ENCODE results near the gene ZNF200. TPM values are rescaled to one million over a fixed set of nuclear protein-coding genes. Genes with fewer than 3 reads are reported as not detected.
"Not testable (repeated sequence)": the region's sequence is repeated elsewhere in the genome, so short reads cannot be mapped to it uniquely, and the experiment has no call there.

ZNF200 gene
- polyA plus RNA-seq, 1 of the 3 experiments (the other 2 are of a cell fraction), result 2.8 TPM

GRCh38 chr16:3207086-3207953 is 27.6 kb downstream of the ZNF200 start:
- peak overlapping the region in 1 of 2 experiments; percentile 23; a peak in 1 of 4 replicates for H3K4me3 ChIP-seq (ENCODE audit: low read depth in 2 of 2, low read length in 1 of 2)
- no peaks in the 10 kb centered on the region for H3K36me3 ChIP-seq (replicated peaks in 1 of 2; ENCODE audit: control insufficient read depth in 1 of 2, insufficient read depth in 2 of 2, low read length in 1 of 2)
- no peaks in the 10 kb centered on the region for H3K27me3 ChIP-seq (ENCODE audit: insufficient read depth)
- DNase-seq, result no peak
- H2AFZ ChIP-seq (ENCODE audit: low read depth), result no peak overlapping the region
- no peak overlapping the region for H3K27ac ChIP-seq (ENCODE audit: low read depth in 2 of 2, low read length in 1 of 2)
- no peak overlapping the region for H3K4me2 ChIP-seq
- H3K4me1 ChIP-seq (ENCODE audit: control insufficient read depth in 1 of 2, insufficient read depth in 2 of 2, low read depth in 1 of 2, low read length in 1 of 2), result no peaks in the 10 kb centered on the region
- H3K9ac ChIP-seq, result no peak overlapping the region
- no peaks in the 10 kb centered on the region for H3K9me2 ChIP-seq
- no peaks in the 10 kb centered on the region for H3K79me2 ChIP-seq (ENCODE audit: insufficient read depth)
- H3K9me3 ChIP-seq, result 0 out of 2 replicates have a peak, but pooled peaks cover 7% of the 10 kb centered on the region
- 32% methylated on average over 19 of the region's 19 CpGs for WGBS (ENCODE audit: low lambda C conversion rate)
- TF ChIP-seq PBX3 (IDR thresholded peaks at IDR 0.05) (no peak), MXI1 (IDR thresholded peaks at IDR 0.05; ENCODE audit: low read depth, low read length) (no peak), NFIC (IDR thresholded peaks at IDR 0.05; ENCODE audit: borderline replicate concordance) (no peak), FOXJ3 (CRISPR knock-in tag; IDR thresholded peaks at IDR 0.05) (no peak), CTCF (IDR thresholded peaks at IDR 0.05) (no peak)
- H3F3A ChIP-seq (replicated peaks; ENCODE audit: insufficient read depth), result no peaks in the 10 kb centered on the region
- ChIA-PET CTCF (no interaction called here), POLR2A (interaction anchor here (0.6 kb wide), 1 partner anchor 29 kb away, joined by 3 read pairs; no protein-coding TSS in a partner anchor)
- H4K20me1 ChIP-seq (ENCODE audit: insufficient read depth), result no peaks in the 10 kb centered on the region

GRCh38 chr16:3205939-3206338 is 29.0 kb downstream of the ZNF200 start:
- DNase-seq; H3K79me2 ChIP-seq (ENCODE audit: insufficient read depth); H4K20me1 ChIP-seq (ENCODE audit: insufficient read depth); H3K4me2 ChIP-seq; H3K36me3 ChIP-seq (replicated peaks in 1 of 2; ENCODE audit: control insufficient read depth in 1 of 2, insufficient read depth in 2 of 2, low read length in 1 of 2); H2AFZ ChIP-seq (ENCODE audit: low read depth); POLR2A ChIA-PET; H3K4me1 ChIP-seq (ENCODE audit: control insufficient read depth in 1 of 2, insufficient read depth in 2 of 2, low read depth in 1 of 2, low read length in 1 of 2); H3K9me2 ChIP-seq; H3K4me3 ChIP-seq (ENCODE audit: low read depth in 2 of 2, low read length in 1 of 2); CTCF ChIA-PET; H3K27me3 ChIP-seq (ENCODE audit: insufficient read depth); H3K9me3 ChIP-seq; H3F3A ChIP-seq (replicated peaks; ENCODE audit: insufficient read depth); H3K9ac ChIP-seq; H3K27ac ChIP-seq (ENCODE audit: low read depth in 2 of 2, low read length in 1 of 2): not testable (repeated sequence)
- 12% methylated on average over 3 of the region's 3 CpGs for WGBS (ENCODE audit: low lambda C conversion rate)

- Histone ChIP-seq H3K36me3 (replicated peaks in 1 of 2; ENCODE audit: control insufficient read depth in 1 of 2, insufficient read depth in 2 of 2, low read length in 1 of 2) (no peaks in the 10 kb centered on the region), H4K20me1 (ENCODE audit: insufficient read depth) (no peaks in the 10 kb centered on the region), H3K4me2 (no peak overlapping the region), H3K27me3 (ENCODE audit: insufficient read depth) (peaks cover 11% of the 10 kb centered on the region; the same call in 1 of the 2 replicates), H3K27ac (ENCODE audit: low read depth in 2 of 2, low read length in 1 of 2) (no peak overlapping the region), H3K9me3 (0 out of 2 replicates have a peak, but pooled peaks cover 7% of the 10 kb centered on the region), H3K4me3 (ENCODE audit: low read depth in 2 of 2, low read length in 1 of 2) (no peak overlapping the region), H3K4me1 (ENCODE audit: control insufficient read depth in 1 of 2, insufficient read depth in 2 of 2, low read depth in 1 of 2, low read length in 1 of 2) (no peaks in the 10 kb centered on the region), H3K79me2 (ENCODE audit: insufficient read depth) (no peaks in the 10 kb centered on the region), H2AFZ (ENCODE audit: low read depth) (no peak overlapping the region), H3F3A (replicated peaks; ENCODE audit: insufficient read depth) (no peaks in the 10 kb centered on the region), H3K9me2 (no peaks in the 10 kb centered on the region), H3K9ac (no peak overlapping the region)
- no peak for DNase-seq
- 15% methylated on average over 6 of the region's 6 CpGs for WGBS (ENCODE audit: low lambda C conversion rate)
- TF ChIP-seq JUND (IDR thresholded peaks at IDR 0.05) (no peak), SMC3 (IDR thresholded peaks at IDR 0.05; ENCODE audit: low read depth, low read length) (no peak)
- ChIA-PET CTCF (no interaction called here), POLR2A (no interaction called here)
Measured at GRCh38 chr16:3202903-3203539, 31.9 kb downstream of the ZNF200 start.
